Stimulated activated CD8-positive, alpha-beta memory T cell treated with anti-CD3 and anti-CD28 coated beads, Interleukin-15, amount 100 ng/mL, for 4 hours (primary cell): ENCODE results near the gene NCSTN.

ENCODE experiments used
- DNase-seq, 2 donors: peaks; one replicate each; pipeline ENCODE4 v3.0.0-alpha.2; 2020; ENCODE audit warnings: low read depth in 2 of 2

NCSTN gene

DNA sequence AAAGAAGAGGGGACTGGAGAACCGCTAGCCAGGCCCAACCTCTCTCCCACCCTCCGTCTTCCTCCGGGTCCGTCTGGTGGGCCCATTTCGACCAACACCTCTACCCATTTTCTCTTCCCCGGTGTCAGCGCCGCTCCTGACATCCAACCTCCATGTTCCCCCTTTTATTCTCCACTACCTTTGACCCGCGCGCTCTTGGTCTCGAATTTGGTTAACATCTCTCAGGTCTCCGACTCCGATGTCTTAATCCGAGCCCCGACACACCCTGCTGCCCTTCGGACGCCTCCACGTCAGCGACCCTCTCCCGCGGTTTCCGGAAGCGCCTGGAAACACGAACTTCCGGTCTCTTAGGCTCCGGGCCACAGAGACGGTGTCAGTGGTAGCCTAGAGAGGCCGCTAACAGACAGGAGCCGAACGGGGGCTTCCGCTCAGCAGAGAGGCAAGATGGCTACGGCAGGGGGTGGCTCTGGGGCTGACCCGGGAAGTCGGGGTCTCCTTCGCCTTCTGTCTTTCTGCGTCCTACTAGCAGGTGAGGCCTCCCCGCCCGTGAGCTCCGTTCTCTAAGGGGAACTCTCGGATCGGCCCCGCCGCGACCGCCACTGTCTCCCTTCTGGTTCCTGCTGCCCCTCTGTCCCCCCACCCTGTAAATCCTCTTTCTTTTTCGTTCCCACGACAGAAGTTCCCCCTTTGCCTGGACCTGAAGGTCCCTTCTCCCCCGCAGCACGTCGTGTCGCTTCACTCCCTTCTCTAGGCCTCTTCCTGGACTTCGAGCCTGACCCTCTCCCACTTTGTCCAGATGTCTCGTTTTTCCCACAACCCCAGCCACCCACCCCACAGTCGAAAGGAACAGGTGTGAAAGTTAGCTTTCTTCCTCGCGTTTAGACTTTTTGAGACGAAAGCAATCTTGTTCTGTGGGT, at the start of gene NCSTN, which contains the start of gene COPA:
TSS of gene NCSTN (plus strand) at position 431 of the 917 bp plus-strand sequence. CDS start at position 445, 14 bp downstream.
TSS of gene COPA (minus strand) at position 298 of the 917 bp plus-strand sequence. CDS start at position 218, 80 bp downstream.
- DNase-seq: peak; percentile 74 to 84

DNA sequence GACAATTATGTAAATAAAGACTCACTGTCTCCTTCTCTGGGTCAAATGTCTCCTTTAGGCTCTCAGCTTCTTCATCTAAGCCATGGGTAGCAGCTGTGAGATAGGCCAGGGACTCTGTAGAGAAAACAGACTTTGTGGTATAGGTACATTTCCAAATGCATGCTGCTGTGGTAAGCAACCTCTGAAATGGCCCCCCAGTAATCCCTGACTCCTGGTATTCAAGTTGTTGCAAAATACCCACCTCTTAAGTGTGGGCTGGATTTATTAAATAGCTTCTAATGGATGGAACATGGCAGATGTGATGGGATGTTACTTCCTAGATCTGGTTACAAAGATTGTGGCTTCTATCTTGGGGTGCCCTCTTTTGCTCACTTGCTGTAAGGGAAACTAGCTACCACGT, 47.1 kb upstream of the NCSTN start:
- DNase-seq: no peak

DNA sequence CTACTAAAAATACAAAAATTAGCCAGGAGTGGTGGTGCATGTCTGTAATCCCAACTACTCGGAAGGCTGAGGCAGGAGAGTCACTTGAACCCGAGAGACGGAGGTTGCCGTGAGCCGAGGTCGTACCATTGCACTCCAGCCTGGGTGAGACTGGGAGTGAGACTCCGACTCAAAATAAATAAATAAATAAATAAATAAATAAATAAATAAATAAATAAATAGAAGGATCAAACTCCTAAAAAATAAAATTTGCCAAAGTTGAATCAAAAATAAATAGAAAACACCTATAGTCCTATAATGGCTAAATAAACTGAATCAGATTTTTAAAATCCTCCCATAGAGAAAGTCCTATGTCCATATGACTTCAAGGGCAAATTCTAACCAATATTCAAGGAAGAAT, 43.0 kb upstream of the NCSTN start:
- DNase-seq: no peak

DNA sequence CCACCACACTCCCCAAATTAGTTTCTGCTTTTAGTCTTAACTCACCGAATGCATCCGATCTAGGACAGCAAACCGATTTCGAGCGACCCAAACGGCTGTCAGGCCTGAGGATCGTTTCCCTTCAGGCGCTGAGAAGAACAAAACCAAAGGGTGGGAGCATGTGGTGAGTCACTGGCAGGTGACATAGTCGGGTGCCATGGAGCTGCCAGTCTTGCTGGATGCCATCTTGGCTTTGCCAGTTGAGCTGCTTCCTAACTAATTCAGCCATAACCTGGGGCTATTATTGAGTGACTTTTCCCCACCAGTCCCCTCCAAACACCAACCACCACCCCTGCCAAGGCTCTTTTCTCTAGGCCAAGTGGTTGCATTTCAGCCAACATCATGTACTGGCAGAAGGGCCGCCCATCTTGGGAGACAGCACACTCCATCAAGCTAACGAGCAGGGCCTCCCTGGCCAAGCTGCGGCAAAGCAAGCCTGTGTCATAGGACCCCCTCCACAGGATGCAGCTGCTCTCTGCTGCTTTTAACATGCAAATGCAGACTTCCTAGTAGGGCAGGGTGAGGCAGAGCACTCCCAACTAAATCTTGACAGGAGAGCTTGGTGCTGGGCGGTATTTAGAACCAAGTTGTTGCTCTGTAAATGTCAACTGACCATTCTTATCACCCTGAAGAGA, 35.9 kb upstream of the NCSTN start:
- no peak for DNase-seq

DNA sequence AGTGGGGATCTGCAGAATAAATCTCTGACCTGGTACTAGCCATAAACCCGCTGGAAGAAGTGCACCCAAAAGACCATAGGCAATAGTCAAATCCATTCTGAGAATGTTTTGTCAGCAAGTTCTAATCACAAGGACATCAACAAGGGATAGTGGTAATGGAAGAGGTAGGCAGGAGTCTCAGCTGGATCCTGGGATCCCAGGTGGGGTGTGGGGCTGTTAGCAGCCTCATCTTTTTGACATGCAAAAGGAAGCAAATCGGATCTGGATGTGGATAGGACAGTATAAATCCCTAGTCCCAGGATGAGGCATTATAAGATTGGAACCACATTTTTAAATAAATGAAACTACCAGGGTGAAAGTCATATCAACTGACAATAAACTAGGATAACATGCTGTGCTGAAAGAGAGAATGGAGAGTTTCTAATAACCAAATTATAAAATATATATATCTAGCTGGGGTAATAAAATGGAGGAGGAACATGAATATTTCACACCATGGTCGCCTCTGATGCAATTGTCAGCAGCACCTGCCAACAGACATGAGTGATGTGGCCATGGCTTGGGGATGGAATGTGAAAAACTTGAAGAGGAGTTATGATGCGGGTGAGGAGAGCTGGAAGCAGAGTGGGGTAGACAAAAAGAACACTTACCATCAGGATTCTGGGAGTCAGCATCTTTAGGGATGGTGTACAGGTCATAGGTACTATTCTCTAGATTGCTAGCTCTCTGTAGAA, 34.6 kb upstream of the NCSTN start:
- no peak for DNase-seq

DNA sequence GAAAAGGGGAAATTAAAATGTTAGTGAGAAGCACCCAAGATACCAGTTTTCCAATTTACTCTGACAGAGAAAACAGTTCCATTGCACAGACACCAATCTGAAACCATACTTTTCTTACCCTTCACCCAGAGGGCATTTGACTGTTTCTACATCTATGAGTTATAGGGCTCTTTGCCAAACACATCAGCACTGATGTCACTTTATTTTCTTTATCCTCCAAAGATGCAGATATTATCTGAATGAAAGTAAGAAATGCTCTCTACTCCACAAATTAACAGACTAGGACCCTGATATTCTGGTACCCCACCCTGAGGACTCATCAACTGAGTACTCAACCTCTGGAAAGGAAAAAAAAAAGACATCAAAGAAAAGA, 34.0 kb upstream of the NCSTN start:
- DNase-seq: no peak

DNA sequence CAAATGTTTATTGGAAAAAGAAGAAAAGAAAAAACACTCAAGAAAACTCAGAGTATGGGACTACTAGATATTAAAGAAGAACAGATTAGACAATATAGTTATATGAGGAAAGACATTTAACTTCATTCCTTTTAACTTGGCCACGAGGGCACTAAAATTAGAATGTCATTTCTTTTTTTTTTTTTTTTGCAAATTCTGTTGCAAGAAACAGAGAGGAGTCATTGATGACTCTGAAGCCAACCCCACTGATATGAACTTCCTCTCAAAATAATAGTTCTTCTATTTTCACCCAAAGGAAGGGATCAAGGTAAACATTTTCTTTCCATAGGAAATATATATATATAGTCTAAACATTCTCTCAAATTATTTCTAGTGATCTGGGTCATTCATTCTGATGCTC, 33.6 kb upstream of the NCSTN start:
- no peak for DNase-seq

DNA sequence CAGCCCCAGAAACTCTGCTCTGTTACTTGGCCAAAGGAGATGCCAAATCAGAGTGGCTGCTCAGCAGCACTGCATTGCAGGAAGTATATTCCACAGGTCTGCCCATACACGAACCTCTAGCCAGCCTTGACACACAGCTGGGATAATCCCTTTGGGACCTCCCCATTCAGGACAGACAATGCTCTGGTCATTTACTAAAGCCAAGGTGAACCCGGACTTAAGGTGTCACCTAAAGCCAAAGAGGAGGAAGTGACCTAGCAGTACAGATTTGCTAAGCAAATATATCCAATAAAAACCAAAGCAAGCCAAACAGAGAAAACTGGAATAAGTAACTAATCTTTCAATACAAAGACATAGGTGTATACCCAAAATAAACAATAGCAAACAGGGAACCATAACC, 27.8 kb upstream of the NCSTN start:
- no peak for DNase-seq

DNA sequence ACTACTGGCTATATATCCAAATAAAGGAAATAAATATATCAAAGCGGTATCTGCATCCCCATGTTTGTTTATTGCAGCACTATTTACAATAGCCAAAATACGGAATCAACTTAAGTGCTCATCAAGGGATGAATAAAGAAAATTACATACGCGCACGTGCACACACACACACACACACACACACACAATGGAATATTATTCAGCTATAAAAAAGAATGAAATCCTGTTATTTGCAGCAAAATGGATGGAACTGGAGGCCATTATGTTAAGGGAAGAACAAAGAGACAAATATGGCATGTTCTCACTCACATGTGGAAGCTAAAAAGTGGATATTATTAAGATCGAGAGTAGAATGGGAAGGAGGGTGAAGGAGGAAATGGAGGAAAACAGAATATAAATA, 20.4 kb upstream of the NCSTN start:
- no peak for DNase-seq

DNA sequence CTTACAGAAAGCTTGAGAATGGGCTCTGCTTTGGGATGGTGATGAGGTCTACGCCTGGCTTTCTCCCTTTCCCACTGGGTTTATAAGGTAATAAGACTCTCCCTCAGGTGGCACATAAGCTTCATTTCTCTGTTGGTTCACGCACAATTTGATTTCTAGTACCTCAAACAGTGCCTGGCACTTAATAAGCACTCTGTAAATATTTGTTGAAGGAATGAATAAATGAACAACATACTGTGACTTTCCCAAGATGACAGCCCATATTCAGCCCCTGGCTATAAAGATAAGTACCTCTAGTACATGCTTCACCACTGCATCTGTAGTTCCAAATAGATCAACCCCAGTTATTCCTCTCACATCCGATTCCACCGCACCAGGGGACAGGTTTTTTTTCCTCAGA, 17.9 kb upstream of the NCSTN start:
- DNase-seq: no peak

DNA sequence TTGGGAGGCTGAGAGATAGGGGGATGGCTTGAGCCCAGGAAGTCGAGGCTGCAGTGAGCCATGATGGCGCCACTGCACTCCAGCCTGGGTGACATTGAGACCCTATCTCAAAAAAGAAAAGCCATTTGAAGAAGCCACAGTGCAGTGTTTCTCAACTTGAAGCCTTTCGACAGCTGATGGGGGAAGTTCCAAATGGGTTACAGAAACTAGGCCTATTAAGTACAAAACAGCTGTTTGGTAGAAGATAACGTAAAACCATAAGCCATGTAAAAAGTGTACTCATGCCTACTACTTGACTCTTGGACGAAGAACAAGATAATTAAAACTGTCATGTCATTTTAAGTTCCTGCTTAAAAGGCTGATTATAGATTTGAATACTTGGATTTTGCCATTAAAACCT, 16.8 kb upstream of the NCSTN start:
- DNase-seq: no peak

DNA sequence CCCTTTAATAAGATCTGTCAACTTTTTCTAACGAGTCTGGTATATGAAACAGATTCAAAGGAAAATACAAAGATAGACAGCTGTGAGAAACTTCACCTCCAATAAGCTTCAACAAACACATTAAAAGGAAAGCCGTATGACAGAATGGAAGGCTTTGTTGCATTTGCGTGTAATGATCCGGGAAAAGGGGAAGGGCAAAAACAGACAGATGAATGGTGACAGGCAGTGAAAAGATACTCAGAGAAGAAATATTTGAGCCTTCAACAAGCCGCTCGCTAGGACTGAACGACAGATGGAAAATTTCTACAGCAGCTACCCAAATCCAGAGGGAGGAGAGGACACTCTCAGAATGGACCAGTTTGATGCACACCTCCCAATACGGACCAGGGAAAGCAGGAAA, 15.0 kb upstream of the NCSTN start:
- no peak for DNase-seq

DNA sequence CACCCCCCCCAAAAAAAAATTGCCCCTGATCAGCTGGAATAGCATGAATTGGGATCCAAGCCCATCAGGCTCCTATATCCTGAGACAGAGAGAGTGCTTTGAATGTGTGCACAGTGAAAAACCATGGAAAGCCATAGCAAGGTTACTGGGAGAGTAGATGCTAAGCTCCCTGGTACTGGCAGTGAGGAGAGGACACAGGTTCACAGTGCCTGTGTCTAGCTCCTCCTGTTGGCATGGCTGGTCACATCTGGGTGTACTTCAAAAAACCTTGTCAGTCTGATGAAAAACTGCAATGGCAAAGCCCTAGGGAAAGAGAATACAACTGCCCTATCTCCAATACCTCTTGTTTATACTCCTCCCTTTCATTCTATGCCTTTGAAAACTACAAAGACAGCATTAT, 13.1 kb upstream of the NCSTN start:
- DNase-seq: no peak

DNA sequence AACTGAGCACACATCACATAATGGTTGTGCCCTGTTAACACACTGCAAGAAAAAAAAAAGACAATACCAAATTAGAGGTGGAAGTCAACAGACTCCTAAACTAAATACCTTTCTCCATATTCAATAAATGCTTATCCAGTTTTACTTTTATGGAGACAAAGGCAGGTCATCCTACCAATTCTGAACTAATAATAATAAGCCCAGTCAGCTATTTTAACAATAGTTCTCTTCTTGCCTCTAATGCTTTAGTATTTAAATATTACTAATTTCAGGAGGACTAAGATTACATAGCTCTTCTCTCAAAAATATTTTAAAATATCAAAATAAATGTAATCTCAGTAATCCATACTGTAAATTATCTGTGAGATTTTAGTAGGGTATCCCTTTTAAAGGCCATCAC, 10.7 kb upstream of the NCSTN start:
- no peak for DNase-seq

DNA sequence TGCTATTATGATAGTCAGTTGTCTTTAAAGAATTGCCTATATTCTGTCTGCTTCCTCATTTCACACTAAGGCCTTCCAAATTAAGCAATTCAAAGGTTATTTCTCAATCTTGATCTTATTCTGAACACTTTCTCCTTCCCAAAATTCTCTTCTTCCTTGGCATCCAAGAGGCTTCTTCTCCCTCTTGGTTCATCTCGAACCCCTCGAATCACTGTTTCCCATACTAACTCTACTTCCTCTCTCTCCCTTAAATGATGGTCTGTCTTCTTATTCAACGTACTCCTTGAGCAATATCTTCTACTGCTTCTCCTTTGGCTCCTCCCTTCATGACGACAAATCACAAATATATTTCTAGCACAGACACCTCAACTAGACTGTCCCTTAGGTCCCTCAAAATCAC, 4.6 kb upstream of the NCSTN start:
- DNase-seq: no peak

DNA sequence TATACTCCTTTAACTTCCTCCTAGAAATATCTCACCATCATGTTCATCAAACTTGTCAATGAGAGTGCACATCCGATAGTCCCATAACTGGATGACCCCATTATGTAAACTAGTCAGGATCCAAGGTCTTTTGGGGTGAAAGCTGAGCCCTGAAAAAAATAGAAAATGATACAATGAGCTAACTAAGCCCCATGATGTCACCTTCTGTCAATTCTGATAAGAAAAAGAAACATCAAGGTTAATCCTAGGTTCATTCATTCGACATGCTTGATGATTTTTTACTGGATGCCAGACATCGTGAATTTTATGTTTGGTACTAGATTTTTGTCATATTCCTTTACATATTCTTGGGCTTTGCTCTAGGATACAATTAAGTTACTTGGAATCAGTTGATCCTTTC, 3.0 kb upstream of the NCSTN start:
- no peak for DNase-seq

DNA sequence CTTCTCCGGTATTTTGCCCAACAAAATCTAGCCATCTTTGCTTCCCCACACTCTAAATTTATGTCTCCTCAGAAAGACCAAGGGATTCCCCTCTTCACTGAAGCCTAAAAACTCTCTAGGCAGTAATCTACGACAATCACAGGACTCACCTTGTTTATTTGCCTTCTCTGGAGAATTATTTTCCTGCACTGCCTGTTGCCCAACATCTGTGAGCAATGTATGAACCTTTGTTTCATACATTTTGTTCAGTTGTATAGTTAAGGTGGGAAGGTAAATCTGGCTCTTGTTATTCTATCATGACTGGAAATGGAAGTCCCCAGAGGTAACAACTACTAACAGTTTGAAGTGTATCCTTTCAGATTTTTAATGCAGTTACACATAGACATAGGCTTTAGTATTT, 2.3 kb upstream of the NCSTN start:
- no peak for DNase-seq

DNA sequence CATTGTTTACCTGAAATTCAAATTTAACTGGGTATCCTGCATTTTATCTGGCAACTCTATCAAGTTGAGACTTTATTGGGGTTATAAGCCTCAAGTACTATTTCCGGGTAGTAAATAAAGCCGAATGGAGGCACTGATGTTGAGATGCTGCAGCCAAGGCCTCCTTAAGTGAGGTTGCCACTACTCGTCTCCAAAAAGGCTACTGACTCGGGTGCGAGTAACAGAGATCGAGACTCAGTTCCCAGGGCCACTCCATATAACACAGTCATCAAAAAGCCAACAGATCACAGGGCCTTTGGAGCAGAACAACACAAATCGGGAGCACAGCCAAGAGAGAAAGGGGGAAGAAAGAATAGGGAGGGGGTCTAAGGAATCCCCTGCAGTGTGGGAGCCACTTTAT, 657 bp upstream of the NCSTN start:
- DNase-seq: no peak

DNA sequence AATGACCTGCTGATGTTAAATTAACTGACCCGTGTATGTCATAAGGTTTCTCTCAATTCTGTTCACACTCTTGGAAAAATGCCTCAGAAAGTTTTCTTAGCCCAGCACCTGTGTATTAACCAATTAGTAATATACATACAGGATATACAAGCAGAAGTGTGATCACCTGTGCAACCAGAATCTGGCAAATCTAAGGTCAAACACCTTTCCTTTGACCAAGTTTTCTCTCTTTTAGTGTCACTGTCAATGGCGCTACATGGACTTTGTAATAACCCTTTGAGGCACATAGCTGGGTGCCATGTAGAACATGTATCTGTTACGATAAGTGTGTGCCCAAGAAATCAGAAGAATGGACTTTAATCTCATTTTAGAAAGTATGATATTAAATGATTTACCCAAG, 1.1 kb downstream of the NCSTN start:
- DNase-seq: no peak

DNA sequence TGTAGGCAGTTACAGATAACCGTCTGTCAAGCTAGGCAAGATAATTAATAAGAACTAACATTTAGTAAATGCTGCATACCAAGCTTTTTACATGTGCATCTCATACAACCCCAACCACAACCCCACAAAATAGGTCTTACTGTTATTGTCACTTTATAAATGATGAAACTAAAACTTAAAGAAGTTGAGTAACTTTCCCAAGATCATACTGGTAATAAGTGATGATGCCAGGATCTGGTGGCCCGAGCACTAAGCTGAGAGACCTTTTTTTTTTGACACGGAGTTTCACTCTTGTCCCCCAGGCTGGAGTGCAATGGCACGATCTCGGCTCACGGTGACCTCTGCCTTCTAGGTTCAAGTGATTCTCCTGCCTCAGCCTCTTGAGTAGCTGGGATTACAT, 1.8 kb downstream of the NCSTN start:
- DNase-seq: no peak

DNA sequence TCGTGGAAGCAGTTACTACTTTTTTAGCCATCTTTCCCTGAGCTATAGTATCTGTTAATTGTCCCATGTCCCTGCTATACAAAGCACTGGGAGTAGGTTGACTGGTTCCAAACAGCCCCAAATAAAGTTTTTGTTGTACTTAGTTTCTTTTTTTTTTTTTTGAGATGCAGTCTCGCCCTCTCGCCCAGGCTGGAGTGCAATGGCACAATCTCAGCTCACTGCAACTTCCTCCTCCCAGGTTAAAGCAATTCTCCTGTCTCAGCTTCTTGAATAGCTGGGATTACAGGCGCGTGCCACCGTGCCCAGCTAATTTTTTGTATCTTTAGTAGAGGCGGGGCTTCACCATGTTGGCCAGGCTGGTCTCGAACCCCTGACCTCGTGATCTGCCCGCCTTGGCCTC, 3.3 kb downstream of the NCSTN start:
- no peak for DNase-seq

DNA sequence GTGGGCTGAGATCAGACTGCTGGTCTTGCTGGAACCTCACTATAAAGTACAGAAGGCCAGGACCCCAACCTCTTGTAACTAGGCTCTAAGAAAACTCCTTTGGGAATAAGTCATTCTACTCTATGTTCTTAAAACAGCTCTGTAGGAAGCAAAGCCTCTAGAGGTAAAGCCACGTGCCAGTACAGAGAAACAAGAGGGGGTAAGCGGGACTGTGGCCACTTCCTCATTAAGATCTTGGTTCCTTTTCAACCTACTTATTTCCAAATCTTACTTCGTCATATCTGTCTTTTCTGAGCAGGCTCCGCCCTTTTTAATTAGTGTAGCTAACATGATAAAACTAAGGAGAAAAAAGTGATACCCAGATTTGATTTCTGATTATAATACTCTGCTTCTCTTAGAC, 3.8 kb downstream of the NCSTN start:
- no peak for DNase-seq

DNA sequence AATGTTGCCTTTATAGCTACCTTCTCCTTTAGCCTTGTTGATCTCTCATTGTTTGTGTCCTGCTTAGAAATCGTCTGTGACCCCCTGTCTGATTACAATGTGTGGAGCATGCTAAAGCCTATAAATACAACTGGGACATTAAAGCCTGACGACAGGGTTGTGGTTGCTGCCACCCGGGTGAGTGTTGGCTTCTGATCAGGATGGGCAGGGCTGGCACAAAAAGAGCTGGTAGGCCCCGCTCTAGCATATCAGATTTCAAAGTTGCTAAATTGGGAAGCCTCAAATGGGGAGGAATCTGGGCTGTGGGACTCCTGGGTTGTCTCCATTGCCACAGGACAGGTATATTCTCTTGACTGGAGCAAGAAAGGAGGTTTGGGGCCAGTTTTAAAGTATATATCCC, 8.4 kb downstream of the NCSTN start:
- DNase-seq: no peak
